Neuron (in vitro differentiated cells): ENCODE results near the gene SDR9C7.
"Not testable (repeated sequence)": the region's sequence is repeated elsewhere in the genome, so short reads cannot be mapped to it uniquely, and the experiment has no call there.

ENCODE experiments used
- H2AFZ ChIP-seq: one replicate; pipeline ENCODE4 v1.6.1; 2013; ENCODE audit warnings: low read depth, mild to moderate bottlenecking, inconsistent platforms, low read length, moderate library complexity
- H3K27me3 ChIP-seq: one replicate; pipeline ENCODE4 v1.6.1; 2013; ENCODE audit warnings: low read length; ENCODE audit not compliant: insufficient read depth
- H3K36me3 ChIP-seq: one replicate; pipeline ENCODE4 v1.6.1; 2013; ENCODE audit warnings: low read length; ENCODE audit not compliant: insufficient read depth
- H3K4me1 ChIP-seq: one replicate; pipeline ENCODE4 v1.6.1; 2013; ENCODE audit warnings: low read length; ENCODE audit not compliant: insufficient read depth
- H3K4me3 ChIP-seq: 2 replicates; pipeline ENCODE4 v1.5.1; 2013; ENCODE audit warnings: mild to moderate bottlenecking, low read length, moderate library complexity
- H3K9me3 ChIP-seq: one replicate; pipeline ENCODE4 v1.6.1; 2013; ENCODE audit warnings: low read length

SDR9C7 gene

GRCh38 chr12:56943374-56943773 is 9.2 kb upstream of the SDR9C7 start:
- H2AFZ ChIP-seq, H3K4me1 ChIP-seq, H3K36me3 ChIP-seq, H3K9me3 ChIP-seq, H3K4me3 ChIP-seq, H3K27me3 ChIP-seq: not testable (repeated sequence)

DNA sequence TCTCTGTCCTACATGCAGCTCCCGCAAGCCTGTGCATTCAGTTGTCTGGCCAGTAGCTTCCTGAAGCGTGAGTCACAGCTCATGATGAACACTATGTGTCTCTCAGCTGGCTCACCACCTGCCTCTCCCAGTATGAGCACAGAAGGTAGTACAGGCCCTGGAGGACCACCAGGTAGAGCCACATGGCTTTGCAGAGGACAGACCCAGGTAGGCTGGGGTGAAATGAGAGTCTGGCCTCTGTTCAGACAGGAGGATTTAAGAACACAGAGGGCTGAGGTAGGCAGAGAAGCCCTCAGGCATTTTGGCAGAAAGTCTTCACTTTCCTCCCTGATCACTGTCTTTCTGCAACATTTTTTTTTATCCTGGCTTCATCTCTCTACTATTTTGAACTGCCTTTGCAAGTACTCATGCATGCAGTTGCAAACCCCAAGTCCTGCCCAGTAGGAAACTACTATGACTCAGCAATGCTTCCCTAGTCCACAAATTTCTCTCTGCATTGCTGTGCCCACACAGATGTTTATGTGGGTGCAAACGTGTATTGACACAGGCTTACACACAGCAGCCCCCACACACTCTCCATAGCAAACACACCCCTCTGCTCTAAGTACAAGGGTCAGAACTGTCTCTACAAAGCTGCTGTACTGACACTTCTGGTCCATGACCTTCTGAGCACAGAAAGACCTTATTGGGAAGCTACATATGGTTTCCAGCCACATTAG is 7.2 kb upstream of the SDR9C7 start:
- no peaks in the 10 kb centered on the region for H3K9me3 ChIP-seq
- H3K27me3 ChIP-seq: peaks cover 3% of the 10 kb centered on the region
- H2AFZ ChIP-seq: no peak overlapping the region
- H3K36me3 ChIP-seq: no peaks in the 10 kb centered on the region
- H3K4me3 ChIP-seq: no peak overlapping the region
- no peaks in the 10 kb centered on the region for H3K4me1 ChIP-seq

DNA sequence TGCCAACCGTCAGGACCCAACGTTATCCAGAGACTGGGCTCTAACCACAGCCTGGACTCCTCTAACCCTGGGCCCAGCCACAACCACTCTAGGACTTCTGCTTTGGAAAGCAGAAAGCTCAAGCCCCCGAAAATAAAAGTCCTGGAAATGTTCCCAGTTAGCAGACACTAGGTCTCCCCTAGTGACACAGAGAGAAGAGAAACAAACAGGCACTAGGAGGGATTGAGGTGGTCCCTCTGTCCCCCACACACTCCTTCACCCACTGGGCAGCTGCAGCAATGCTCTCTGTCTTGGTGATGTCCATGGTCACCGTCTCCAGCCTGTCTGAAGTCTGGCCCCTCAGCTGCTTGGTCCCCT is 6.7 kb upstream of the SDR9C7 start:
- H3K4me3 ChIP-seq, H2AFZ ChIP-seq, H3K9me3 ChIP-seq, H3K27me3 ChIP-seq, H3K36me3 ChIP-seq, H3K4me1 ChIP-seq: not testable (repeated sequence)

- H3K4me3 ChIP-seq: no peak overlapping the region
- H3K36me3 ChIP-seq: no peaks in the 10 kb centered on the region
- H2AFZ ChIP-seq: no peak overlapping the region
- no peaks in the 10 kb centered on the region for H3K9me3 ChIP-seq
- H3K4me1 ChIP-seq: peaks cover 4% of the 10 kb centered on the region
- H3K27me3 ChIP-seq: peaks cover 12% of the 10 kb centered on the region
These were observed 1.5 kb upstream of the SDR9C7 start for GRCh38 chr12:56935752-56936151.

DNA sequence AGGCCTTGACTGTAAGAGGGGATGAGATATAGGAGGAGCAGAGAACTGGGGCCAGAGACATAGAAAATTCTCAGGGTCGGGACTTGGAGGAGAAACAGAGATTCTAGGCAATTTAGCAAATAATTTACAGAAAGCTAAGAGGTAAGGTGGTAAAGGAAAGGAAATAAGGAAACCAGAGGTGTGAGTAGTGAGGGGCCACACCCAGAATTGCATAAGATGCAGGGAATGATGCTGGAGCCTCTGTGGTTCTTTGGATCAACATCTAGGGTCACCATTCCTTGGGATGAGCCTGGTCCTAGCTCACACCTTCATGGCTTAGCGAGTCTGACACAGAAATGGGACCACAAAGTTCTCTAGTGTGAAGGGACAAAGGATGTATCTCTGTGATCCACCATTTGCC is 949 bp upstream of the SDR9C7 start:
- H3K4me1 ChIP-seq: peaks cover 4% of the 10 kb centered on the region
- H3K4me3 ChIP-seq: no peak overlapping the region

GRCh38 chr12:56932867-56933266 is 1.3 kb downstream of the SDR9C7 start:
- peaks cover 12% of the 10 kb centered on the region for H3K27me3 ChIP-seq
- no peak overlapping the region for H3K4me3 ChIP-seq
- H3K4me1 ChIP-seq: peaks cover 4% of the 10 kb centered on the region
- H3K9me3 ChIP-seq: no peaks in the 10 kb centered on the region
- H3K36me3 ChIP-seq: no peaks in the 10 kb centered on the region
- H2AFZ ChIP-seq: no peak overlapping the region

More for the DNA sequence above, 949 bp upstream of the SDR9C7 start:
- peaks cover 12% of the 10 kb centered on the region for H3K27me3 ChIP-seq
- H2AFZ ChIP-seq: no peak overlapping the region
- no peaks in the 10 kb centered on the region for H3K9me3 ChIP-seq
- no peaks in the 10 kb centered on the region for H3K36me3 ChIP-seq

- Histone ChIP-seq H3K4me1 (peaks cover 4% of the 10 kb centered on the region), H3K4me3 (no peak overlapping the region), H3K27me3 (peaks cover 9% of the 10 kb centered on the region), H2AFZ (no peak overlapping the region), H3K36me3 (no peaks in the 10 kb centered on the region), H3K9me3 (no peaks in the 10 kb centered on the region)
These were observed 2.1 kb downstream of the SDR9C7 start for GRCh38 chr12:56932146-56932545.

GRCh38 chr12:56931474-56931978 is 2.7 kb downstream of the SDR9C7 start:
- Histone ChIP-seq H3K4me1 (peaks cover 4% of the 10 kb centered on the region), H3K27me3 (peaks cover 9% of the 10 kb centered on the region), H3K4me3 (no peak overlapping the region), H3K9me3 (no peaks in the 10 kb centered on the region), H3K36me3 (no peaks in the 10 kb centered on the region), H2AFZ (no peak overlapping the region)

DNA sequence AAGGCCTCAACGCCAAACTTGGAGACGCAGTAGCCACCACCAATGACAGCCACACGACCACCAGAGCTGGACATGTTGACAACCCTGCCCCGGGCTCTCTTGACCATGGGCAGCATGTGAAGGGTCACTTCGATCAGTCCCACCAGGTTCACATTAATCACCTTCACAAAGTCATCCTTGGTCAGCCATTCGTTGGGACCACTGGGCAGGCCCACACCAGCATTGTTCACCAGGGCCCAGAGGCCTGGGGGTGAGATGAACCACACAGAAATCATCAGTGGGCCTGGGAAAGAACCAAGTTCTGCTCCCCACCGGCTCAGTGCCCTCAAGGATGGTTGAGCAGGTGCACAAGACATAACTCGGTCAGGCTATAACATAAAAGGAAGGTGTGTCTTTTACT is 4.0 kb downstream of the SDR9C7 start:
- no peak overlapping the region for H2AFZ ChIP-seq
- H3K4me1 ChIP-seq: peaks cover 4% of the 10 kb centered on the region
- no peaks in the 10 kb centered on the region for H3K9me3 ChIP-seq
- H3K4me3 ChIP-seq: no peak overlapping the region
- H3K36me3 ChIP-seq: no peaks in the 10 kb centered on the region
- H3K27me3 ChIP-seq: peaks cover under 1% of the 10 kb centered on the region

GRCh38 chr12:56929780-56930179 is 4.4 kb downstream of the SDR9C7 start:
- H3K4me3 ChIP-seq: no peak overlapping the region
- H3K36me3 ChIP-seq: no peaks in the 10 kb centered on the region
- H3K9me3 ChIP-seq: no peaks in the 10 kb centered on the region
- H3K27me3 ChIP-seq: no peaks in the 10 kb centered on the region
- peaks cover 4% of the 10 kb centered on the region for H3K4me1 ChIP-seq
- H2AFZ ChIP-seq: no peak overlapping the region

GRCh38 chr12:56928262-56928661 is 5.9 kb downstream of the SDR9C7 start:
- H3K27me3 ChIP-seq: no peaks in the 10 kb centered on the region
- H3K4me1 ChIP-seq: peaks cover 4% of the 10 kb centered on the region
- no peak overlapping the region for H2AFZ ChIP-seq
- no peaks in the 10 kb centered on the region for H3K9me3 ChIP-seq
- H3K4me3 ChIP-seq: no peak overlapping the region
- no peaks in the 10 kb centered on the region for H3K36me3 ChIP-seq

- no peaks in the 10 kb centered on the region for H3K27me3 ChIP-seq
- no peak overlapping the region for H2AFZ ChIP-seq
- H3K9me3 ChIP-seq: no peaks in the 10 kb centered on the region
- H3K4me3 ChIP-seq: no peak overlapping the region
- H3K4me1 ChIP-seq: peaks cover 4% of the 10 kb centered on the region
- no peaks in the 10 kb centered on the region for H3K36me3 ChIP-seq
These were observed 6.9 kb downstream of the SDR9C7 start for GRCh38 chr12:56927281-56927680.

- Histone ChIP-seq H3K4me1 (no peaks in the 10 kb centered on the region), H3K36me3 (no peaks in the 10 kb centered on the region), H2AFZ (no peak overlapping the region), H3K4me3 (no peak overlapping the region), H3K27me3 (no peaks in the 10 kb centered on the region), H3K9me3 (no peaks in the 10 kb centered on the region)
These were observed 12.2 kb downstream of the SDR9C7 start for GRCh38 chr12:56922031-56922430.

DNA sequence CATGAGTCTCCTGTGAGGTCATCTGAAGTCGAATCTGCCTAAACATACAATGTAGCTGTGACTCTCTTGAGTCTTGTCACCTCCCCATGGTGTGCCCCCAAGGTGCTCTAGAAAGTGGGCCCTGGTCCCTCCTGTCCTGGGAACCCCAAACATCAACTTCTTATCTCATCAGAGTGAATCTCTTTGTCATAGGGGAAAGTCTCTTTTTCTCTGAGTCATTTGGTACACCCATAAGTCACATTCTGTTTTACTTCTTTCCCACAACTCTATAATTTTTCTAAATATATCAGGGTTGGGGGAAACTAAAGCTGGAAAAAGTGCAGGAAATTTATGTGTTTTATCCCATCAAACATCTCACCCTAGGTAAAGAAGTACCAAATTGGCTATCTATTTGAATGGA is 12.9 kb downstream of the SDR9C7 start:
- Histone ChIP-seq H3K27me3 (no peaks in the 10 kb centered on the region), H3K36me3 (no peaks in the 10 kb centered on the region)

More for the DNA sequence above, 12.9 kb downstream of the SDR9C7 start:
- no peak overlapping the region for H2AFZ ChIP-seq
- H3K4me3 ChIP-seq: no peak overlapping the region
- H3K9me3 ChIP-seq: no peaks in the 10 kb centered on the region
- no peaks in the 10 kb centered on the region for H3K4me1 ChIP-seq
